Testis (tissue), 3 donors: Measurements from ENCODE around the gene WDHD1. TPM values are rescaled to one million over a fixed set of nuclear protein-coding genes. Genes with fewer than 3 reads are reported as not detected.
A peak's percentile ranks its signal among the peaks of the same experiment; 100 is the strongest.
"Not testable (repeated sequence)": the region's sequence is repeated elsewhere in the genome, so short reads cannot be mapped to it uniquely, and the experiment has no call there.

Experiments used
- DNase-seq: peaks from one replicate; pipeline ENCODE4 v3.0.0-alpha.2; 2019
- H3K27ac ChIP-seq, 2 donors: fragments of 200-600 bp; sonication (generic); one replicate each; pipeline ENCODE4 v1.5.1; 2019
- H3K27me3 ChIP-seq: fragments of 200-600 bp; sonication (generic); one replicate; pipeline ENCODE4 v1.5.1; 2019
- H3K36me3 ChIP-seq: fragments of 200-600 bp; sonication (generic); one replicate; pipeline ENCODE4 v1.5.1; 2017; ENCODE audit warnings: low read depth; ENCODE audit errors: missing control alignments
- H3K4me1 ChIP-seq: fragments of 200-600 bp; sonication (generic); one replicate; pipeline ENCODE4 v1.5.1; 2019
- H3K4me3 ChIP-seq, 2 donors: fragments of 200-600 bp; sonication (generic); one replicate each; pipeline ENCODE4 v1.5.1; 2017 to 2019
- H3K9me3 ChIP-seq: fragments of 200-600 bp; sonication (generic); one replicate; pipeline ENCODE4 v1.5.1; 2017
- POLR2A ChIP-seq: fragments of 450-650 bp; IDR thresholded peaks from one replicate; pipeline ENCODE4 v1.6.1; 2017; ENCODE audit warnings: antibody characterized with exemption, mild to moderate bottlenecking, moderate library complexity
- WGBS, 2 donors: methylation state at CpG; one replicate each; pipeline ENCODE4 v1.1.5; 2018; 5-methylcytosine and 5-hydroxymethylcytosine counted together
- intact Hi-C: fragments of 100-400 bp; cut with DNase I; formaldehyde crosslinking; loops from one replicate; pipeline ENCODE4 v1.15.1; 2023; ENCODE audit warnings: low total_unique reads
- polyA plus RNA-seq: library from polyadenylated mRNA; stranded (reverse); fragments of 350-450 nt; fragmentation: Illumina TruSeq; extraction: RNeasy Lipid Tissue Mini Kit (QIAGEN cat#74804); gene quantifications from one replicate; pipeline ENCODE4 v1.2.3, GENCODE V29; 2014; ENCODE audit warnings: low read depth, low replicate concordance; ENCODE audit not compliant: insufficient read depth
- total RNA-seq, 2 donors: library from RNA; depleted of rRNA; stranded (reverse); fragments of >200 nt; gene quantifications; one replicate each; pipeline ENCODE4 v1.2.3, GENCODE V29; 2016
- TF ChIP-seq, protein P1 (sequence below), 3 experiments: fragments of 450-650 bp in 2 of 3; fragments of 200-600 bp in 1 of 3; sonication (generic) in 1 of 3; IDR thresholded peaks; one replicate each; pipeline ENCODE4 v1.5.1; 2016 to 2019; ENCODE audit warnings: antibody characterized with exemption in 3 of 3, mild to moderate bottlenecking in 2 of 3, moderate library complexity in 1 of 3

Gene WDHD1
- total and polyA plus RNA-seq, 3 donors from 2014 or later = 5.2 to 10.4 (median 9.0) TPM

- Histone ChIP-seq H3K27ac (no peak overlapping the region), H3K4me1 (peaks cover 12% of the 10 kb centered on the region), H3K36me3 (no peaks in the 10 kb centered on the region), H3K9me3 (no peaks in the 10 kb centered on the region), H3K27me3 (no peaks in the 10 kb centered on the region), H3K4me3 (no peak overlapping the region)
- DNase-seq = no peak
- 34 to 56% methylated on average over 2 of the region's 2 CpGs for WGBS, 2 donors
- TF ChIP-seq, protein P1, sequence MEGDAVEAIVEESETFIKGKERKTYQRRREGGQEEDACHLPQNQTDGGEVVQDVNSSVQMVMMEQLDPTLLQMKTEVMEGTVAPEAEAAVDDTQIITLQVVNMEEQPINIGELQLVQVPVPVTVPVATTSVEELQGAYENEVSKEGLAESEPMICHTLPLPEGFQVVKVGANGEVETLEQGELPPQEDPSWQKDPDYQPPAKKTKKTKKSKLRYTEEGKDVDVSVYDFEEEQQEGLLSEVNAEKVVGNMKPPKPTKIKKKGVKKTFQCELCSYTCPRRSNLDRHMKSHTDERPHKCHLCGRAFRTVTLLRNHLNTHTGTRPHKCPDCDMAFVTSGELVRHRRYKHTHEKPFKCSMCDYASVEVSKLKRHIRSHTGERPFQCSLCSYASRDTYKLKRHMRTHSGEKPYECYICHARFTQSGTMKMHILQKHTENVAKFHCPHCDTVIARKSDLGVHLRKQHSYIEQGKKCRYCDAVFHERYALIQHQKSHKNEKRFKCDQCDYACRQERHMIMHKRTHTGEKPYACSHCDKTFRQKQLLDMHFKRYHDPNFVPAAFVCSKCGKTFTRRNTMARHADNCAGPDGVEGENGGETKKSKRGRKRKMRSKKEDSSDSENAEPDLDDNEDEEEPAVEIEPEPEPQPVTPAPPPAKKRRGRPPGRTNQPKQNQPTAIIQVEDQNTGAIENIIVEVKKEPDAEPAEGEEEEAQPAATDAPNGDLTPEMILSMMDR (IDR thresholded peaks at IDR 0.05) = no peak
- no peak for TF ChIP-seq POLR2A
- intact Hi-C loops = no loop called here
Observed at GRCh38 chr14:55031190-55031589, 4.3 kb upstream of the WDHD1 start.

GRCh38 chr14:55028476-55028875 is 1.6 kb upstream of the WDHD1 start:
- Histone ChIP-seq H3K27me3 (no peaks in the 10 kb centered on the region), H3K27ac (no peak overlapping the region), H3K36me3 (no peaks in the 10 kb centered on the region), H3K9me3 (no peaks in the 10 kb centered on the region), H3K4me1 (peaks cover 17% of the 10 kb centered on the region), H3K4me3 (no peak overlapping the region)
- DNase-seq = no peak
- TF ChIP-seq, protein P1 (IDR thresholded peaks at IDR 0.05) = no peak
- no peak for TF ChIP-seq POLR2A
- WGBS, 2 donors = 49 to 50% methylated on average over 4 of the region's 4 CpGs
- intact Hi-C loops = no loop called here

- H3K4me1 ChIP-seq = peaks cover 17% of the 10 kb centered on the region
- H3K27ac ChIP-seq = peak overlapping the region in 1 of 2 donors; percentile 86
- no peaks in the 10 kb centered on the region for H3K27me3 ChIP-seq
- intact Hi-C loops = no loop called here
- peak overlapping the region; percentile 70 to 92 for H3K4me3 ChIP-seq
- DNase-seq = no peak
- 2 to 3% methylated on average over 8 of the region's 8 CpGs for WGBS, 2 donors
- no peaks in the 10 kb centered on the region for H3K36me3 ChIP-seq
- TF ChIP-seq, protein P1 (IDR thresholded peaks at IDR 0.05) = no peak
- H3K9me3 ChIP-seq = no peaks in the 10 kb centered on the region
Observed at GRCh38 chr14:55028066-55028465, 1.2 kb upstream of the WDHD1 start.

- H3K4me1 ChIP-seq = peaks cover 17% of the 10 kb centered on the region
- H3K9me3 ChIP-seq = no peaks in the 10 kb centered on the region
- WGBS, 2 donors = 1 to 2% methylated on average over 9 of the region's 9 CpGs
- DNase-seq = no peak
- peak overlapping the region; percentile 82 to 86 for H3K27ac ChIP-seq
- intact Hi-C loops = no loop called here
- H3K4me3 ChIP-seq = peak overlapping the region; percentile 70 to 92
- H3K27me3 ChIP-seq = no peaks in the 10 kb centered on the region
- no peaks in the 10 kb centered on the region for H3K36me3 ChIP-seq
- TF ChIP-seq, protein P1 (IDR thresholded peaks at IDR 0.05) = no peak
- TF ChIP-seq POLR2A = no peak
Observed at GRCh38 chr14:55026441-55026792, 482 bp downstream of the WDHD1 start.

- Histone ChIP-seq H3K9me3 (no peaks in the 10 kb centered on the region), H3K27me3 (no peaks in the 10 kb centered on the region), H3K27ac (no peak overlapping the region), H3K4me3 (peak overlapping the region; percentile 70 to 92), H3K4me1 (peaks cover 17% of the 10 kb centered on the region), H3K36me3 (no peaks in the 10 kb centered on the region)
- WGBS, 2 donors = 24 to 30% methylated on average over 7 of the region's 7 CpGs
- no peak for TF ChIP-seq POLR2A
- TF ChIP-seq, protein P1 (IDR thresholded peaks at IDR 0.05) = no peak
- DNase-seq = no peak
- intact Hi-C loops = no loop called here
Observed at GRCh38 chr14:55025948-55026347, 951 bp downstream of the WDHD1 start.

- H3K36me3 ChIP-seq, DNase-seq, intact Hi-C loops, H3K27me3 ChIP-seq, H3K9me3 ChIP-seq, H3K27ac ChIP-seq, H3K4me3 ChIP-seq: not testable (repeated sequence)
- peaks cover 17% of the 10 kb centered on the region for H3K4me1 ChIP-seq
- WGBS, 2 donors = 81 to 88% methylated on average over 3 to 4 of the region's 5 CpGs
Observed at GRCh38 chr14:55024365-55024764, 2.5 kb downstream of the WDHD1 start.
